HEK293 (cell line): Measurements from ENCODE around the gene DEFB132.

Source experiments
- CTCF ChIP-seq: fragments of 450-650 bp; formaldehyde crosslinking; IDR thresholded peaks from 2 replicates; pipeline ENCODE4 v1.5.1; 2016; ENCODE audit warnings: missing biosample characterization, missing genetic modification characterization
- HIC1 ChIP-seq: fragments of 450-650 bp; formaldehyde crosslinking; IDR thresholded peaks from 2 replicates; pipeline ENCODE4 v1.5.1; 2016; ENCODE audit warnings: missing biosample characterization, missing genetic modification characterization
- HOXA7 ChIP-seq: sonication (generic); formaldehyde crosslinking; IDR thresholded peaks from 2 replicates; pipeline ENCODE4 v1.8.1; 2022; ENCODE audit warnings: missing genetic modification reagents, borderline replicate concordance
- REST ChIP-seq: fragments of 450-650 bp; formaldehyde crosslinking; IDR thresholded peaks from 2 replicates; pipeline ENCODE4 v1.5.1; 2016; ENCODE audit warnings: missing biosample characterization, missing genetic modification characterization
- YY1 ChIP-seq: fragments of 450-650 bp; formaldehyde crosslinking; IDR thresholded peaks from 2 replicates; pipeline ENCODE4 v1.5.1; 2018; ENCODE audit warnings: missing biosample characterization, missing genetic modification characterization
- ZNF529 ChIP-seq: fragments of 450-650 bp; formaldehyde crosslinking; IDR thresholded peaks from 2 replicates; pipeline ENCODE4 v1.5.1; 2017; ENCODE audit warnings: missing genetic modification characterization, missing biosample characterization; ENCODE audit not compliant: insufficient replicate concordance

- TF ChIP-seq CTCF (tag by site-specific recombination), result no peak
- TF ChIP-seq HIC1, result no peak
- no peak for TF ChIP-seq REST (tag by site-specific recombination)
- no peak for TF ChIP-seq ZNF529 (tag by site-specific recombination)
- TF ChIP-seq YY1 (tag by site-specific recombination), result no peak
- no peak for TF ChIP-seq HOXA7 (CRISPR knock-in tag)
Observed at GRCh38 chr20:277496-277781, 19.9 kb downstream of the DEFB132 start.
